A204.1 (cell line): Measurements from ENCODE around the gene MMP20.

Experiments
- FAIRE-seq: peaks from 2 replicates; lab custom pipeline; 2012; peaks lifted over from hg19 to GRCh38; lab: Jason Lieb, UNC

The MMP20 gene

DNA sequence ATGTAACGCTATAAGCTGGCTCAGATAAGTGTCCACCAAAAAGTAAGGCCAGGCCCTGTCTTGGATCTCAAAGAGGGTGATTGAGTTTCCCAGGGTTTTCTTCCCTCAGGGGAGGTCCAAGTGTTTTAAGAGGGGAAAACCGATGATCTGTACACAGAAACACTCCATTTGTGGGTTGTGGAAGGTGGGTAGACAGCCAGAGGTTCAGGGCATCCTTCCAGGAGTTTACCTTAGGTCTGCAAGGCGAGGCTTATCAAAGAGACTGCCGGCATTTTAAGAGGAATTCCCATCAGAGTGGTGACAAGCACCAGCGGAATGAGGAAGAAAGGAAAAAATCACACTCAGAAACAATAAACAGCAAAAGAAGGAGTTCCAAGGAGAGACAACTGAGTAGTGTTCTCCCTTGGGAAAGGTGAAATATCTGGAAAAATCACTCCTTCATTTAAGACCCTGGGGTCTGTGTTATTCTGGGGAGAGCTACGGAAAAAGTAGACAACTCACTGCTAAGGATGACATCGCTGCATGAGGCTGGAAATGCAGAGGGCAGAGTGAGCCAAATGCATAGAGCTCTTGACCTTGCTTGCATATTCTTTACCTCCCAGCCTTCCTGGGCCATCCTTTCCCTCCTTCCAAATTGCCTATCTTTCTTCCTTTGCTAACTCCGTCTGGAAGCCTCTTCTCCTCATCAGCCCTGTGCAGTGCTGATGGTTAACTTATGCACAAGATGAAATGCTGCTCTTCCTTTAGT, 72.5 kb downstream of the MMP20 start:
- no peak for FAIRE-seq

DNA sequence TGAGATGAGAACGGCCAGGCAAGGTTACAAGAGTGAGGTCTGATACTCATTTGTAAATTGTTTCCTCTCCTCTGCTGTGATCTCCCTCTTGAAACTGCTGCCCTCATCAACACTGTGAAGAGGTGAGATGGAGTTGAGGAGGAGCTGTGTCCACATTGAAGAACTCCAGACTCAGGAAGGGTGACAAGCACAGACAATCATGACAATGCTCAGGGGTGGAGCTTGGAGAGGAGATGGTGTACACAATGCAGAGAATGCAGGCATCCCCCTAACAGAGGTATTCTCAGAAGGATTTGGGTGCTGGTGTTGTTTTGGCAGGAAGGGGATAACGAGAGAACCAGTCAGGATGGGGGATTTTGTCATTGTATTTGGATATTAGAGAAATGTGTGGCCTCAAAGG, 73.1 kb downstream of the MMP20 start:
- no peak for FAIRE-seq

DNA sequence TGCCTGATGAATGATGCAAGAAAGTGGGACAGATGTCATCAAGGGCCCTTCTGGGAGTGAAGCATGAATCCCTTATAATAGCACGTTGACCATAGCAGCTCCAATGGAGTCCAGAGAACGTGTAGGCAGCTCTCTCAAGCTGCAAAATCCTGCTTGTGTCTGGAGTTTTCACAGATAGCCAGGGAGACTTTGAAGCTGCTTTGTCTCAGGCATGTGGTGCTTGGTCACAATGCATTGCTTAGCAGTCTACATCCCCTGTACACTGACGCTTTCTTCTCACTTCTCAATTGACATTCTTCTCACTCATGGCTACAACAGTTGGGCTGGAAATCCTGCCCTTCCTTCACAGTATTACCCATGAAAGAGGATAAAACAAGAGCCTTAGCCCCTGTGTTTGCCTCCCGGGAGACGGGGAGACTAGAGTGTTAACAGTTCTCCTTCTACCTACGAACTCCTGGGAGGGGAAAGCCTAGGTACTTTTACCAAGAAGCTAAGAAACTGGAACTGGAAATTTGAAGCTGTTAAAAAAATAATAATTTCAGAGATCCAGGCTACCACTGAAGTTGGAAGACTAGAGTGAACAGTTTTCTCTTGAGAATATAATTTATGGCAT, 73.9 kb downstream of the MMP20 start:
- FAIRE-seq, result no peak

DNA sequence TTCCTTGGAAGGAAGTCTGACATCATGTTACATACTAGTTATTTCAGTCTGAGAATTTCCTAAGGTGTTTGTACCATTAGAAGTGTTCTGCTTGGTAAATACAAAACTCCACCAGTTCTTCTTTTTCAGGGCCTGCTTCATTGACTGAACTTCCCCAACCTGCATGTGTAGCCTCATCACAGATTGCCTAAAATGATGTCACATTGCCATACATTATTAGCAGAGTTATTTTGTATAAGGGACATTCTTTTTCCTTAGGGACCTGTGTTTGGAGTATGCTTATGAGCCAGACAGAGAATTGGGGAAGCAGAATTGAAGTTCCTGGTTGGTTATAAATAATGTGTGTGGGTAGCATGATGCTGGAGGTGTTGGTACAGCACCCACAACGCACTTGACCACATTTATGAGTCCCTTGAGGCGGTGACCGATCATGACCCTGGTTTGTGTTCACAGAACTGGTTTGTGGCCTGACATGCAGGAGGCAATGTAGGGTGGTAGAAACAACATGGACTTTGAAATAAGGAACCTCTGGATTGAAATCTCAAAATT, 78.1 kb downstream of the MMP20 start:
- FAIRE-seq, result no peak

DNA sequence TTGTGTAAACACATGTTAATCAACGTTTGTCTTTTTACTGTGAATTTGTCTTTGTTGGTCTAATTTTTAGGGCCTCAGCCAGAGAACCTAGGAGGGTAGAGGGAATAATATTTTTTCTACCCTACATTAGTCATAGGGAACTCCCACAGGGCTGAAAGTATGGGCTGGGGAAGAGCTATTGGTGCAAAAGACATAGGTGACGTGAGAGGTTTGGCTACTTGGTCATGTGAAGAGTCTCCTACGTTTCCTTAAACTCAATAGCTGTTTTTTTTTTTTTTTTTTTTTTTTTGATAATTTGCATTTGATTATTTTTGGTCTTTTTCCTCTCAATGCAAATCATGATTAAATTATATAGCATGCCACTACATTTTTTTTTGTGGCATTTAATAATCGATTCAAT, 78.7 kb downstream of the MMP20 start:
- no peak for FAIRE-seq

DNA sequence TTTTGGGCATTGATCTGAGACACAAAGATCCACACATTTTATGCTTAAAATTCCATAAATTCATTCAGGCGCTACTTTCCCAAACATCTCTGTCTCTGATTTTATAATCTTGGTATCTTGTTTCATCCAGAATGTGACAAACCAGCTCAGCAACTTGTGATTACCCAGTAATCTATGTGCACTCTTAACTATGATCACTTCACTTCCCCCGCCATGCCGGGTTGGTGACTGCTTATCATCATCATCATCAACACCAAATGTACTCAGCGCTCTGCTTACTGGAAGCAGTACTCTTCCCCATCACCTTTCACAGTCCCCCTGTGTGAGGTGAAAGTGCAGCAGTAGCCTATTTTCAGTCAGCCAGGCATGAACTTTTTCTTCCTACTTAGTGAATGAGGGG, 79.4 kb downstream of the MMP20 start:
- no peak for FAIRE-seq

DNA sequence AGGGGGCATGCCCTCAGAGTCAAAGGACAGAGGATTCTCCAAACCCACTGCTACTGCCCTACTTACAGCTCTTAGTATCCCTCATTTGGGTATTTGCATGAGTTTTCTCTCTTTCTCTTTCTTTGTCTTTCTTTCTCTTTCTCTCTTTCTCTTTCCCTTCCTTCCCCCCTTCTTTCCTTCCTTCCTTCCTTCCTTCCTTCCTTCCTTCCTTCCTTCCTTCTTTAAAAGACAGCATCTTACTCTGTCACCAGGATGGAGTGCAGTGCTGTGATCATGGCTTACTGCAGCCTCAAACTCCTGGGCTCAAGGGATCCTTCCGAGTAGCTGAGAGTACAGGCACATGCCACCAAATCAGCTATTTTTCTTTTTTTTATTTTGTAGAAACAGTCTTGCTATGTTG, 80.5 kb downstream of the MMP20 start:
- no peak for FAIRE-seq

DNA sequence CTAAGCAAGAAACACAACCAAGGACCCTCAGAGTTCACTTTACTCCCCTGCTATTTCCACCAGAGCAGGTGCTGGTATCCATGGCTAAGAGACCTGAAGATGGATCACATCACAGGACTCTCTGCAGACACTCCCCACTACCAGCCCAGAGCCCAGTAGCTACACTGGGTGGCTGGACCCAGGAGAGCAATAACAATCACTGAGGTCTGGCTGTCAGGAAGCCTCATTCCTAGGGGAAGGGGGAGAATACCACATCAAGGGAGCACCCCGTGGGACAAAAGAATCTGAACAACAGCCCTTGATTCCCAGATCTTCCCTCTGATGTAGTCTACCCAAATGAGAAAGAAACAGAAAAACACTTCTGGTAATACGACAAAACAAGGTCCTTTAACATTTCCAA, 85.6 kb downstream of the MMP20 start:
- no peak for FAIRE-seq

DNA sequence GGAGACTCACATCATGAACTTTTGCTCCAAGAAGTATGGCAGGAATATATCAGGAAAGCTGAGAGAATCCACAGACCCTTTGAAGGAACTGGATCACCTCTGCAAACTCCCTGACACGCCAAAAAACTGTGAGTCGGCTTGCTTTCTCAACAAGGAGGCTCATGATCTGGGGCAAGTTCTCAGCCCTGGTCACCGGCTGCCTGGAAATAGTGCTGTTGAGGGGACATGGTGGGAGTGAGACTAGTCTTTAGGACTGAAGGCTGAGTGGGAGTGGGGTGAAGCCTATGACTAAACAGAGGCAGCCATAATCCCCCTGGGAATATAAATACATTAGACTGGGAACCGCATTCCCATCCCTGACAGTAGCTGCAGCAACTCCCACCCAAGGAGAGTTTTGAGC, 86.2 kb downstream of the MMP20 start:
- no peak for FAIRE-seq

DNA sequence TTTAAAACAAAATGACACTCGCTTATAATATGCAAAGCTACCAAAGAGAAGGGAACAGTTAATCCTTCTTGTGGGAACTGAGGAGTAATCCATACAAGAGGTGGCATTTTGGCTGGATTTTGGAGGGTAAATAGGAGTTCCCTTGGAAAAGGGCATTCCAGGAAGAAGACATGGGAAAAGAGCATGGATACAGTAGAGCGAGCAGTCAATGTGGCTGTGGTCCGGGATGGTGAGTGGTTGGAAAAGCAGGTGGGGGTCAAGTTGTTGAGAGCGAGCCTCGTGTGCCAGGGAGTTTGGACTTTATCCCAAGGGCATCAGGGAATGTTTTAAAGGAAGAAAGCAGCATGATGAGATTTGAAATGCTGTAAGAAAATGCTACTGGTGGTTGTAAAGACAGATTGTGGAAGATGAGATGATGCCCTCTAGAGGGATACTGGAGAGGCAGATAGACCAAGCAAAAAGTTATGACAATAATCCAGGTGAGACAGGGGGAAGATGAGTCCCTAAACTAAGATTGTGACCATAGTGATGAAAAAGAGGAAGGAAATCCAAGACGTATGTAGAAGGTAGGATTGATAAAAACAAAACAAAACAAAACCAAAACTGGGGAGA, 90.8 kb downstream of the MMP20 start:
- no peak for FAIRE-seq

DNA sequence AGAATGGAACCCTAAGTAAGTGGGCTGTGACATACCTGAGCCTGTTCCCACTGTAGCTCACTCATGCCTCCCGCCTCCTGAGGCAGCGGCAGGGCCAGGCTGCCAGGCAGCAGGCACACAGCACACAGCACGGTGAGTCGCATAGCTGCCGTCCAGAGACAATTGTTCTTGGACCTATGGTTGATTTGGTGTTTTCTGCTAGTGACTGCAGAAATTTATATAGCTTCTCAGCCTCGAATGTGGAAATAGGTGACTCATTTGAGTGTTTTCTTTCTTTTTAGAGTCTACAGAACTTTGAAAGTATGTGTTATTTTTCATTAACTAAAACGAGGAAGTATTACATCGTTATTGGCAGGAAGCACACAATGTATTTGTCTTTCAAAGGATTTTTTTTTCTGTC, 94.6 kb downstream of the MMP20 start, which contains the start of gene MMP7:
Gene MMP7 (minus strand): TSS at position 190 of the 400 bp plus-strand sequence. CDS start 47 bp downstream, at position 143.
- FAIRE-seq, result no peak

DNA sequence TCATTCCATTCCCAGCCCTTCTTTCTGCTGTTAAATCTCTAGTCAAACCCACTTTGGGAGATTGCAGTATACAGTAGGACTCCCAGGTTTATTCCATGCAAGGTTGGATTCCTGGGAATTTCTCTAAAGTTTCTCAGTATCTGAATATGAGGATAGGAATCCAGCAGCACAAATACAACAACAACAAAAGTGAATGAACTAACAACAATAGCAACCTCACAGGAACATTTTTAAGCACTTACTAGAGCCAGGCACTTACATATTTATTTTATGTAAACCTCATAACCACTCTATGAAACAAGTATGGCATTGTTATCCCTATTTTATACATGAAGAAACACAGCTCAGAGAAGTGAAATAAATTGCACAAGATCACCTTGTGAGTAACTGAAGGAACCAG, 96.5 kb downstream of the MMP20 start:
- FAIRE-seq, result no peak

DNA sequence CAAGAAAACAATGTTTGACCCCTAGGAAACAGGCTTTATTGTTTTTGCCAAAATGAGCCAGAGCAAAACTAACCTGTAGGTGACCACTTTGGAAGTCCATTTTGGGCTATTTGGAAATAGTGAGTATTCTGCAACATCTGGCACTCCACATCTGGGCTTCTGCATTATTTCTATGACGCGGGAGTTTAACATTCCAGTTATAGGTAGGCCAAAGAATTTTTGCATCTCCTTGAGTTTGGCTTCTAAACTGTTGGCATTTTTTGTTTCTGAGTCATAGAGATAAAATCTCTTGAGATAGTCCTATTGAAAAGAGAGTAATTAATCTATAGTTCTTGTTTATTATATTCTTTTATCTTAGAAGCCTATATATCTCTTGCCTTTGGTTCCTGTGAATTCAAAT, 97.4 kb downstream of the MMP20 start:
- no peak for FAIRE-seq

DNA sequence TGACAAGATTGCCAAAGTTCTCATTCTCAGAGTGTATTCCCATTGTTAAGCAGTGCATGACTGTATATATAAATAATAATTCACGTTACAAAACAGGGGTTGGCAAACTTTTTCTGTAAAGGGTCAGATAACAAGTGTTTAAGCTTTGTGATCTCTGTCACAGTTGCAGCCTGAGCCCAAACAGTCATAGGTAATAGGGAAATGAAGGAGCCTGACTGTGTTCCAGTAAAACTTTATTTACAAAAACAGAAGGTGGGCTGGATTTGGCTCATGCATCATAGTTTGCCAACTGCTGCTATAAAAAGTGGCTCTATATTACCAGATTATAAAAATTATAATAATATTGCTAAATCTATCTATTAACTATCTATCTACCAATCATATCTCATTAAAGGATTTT, 98.1 kb downstream of the MMP20 start:
- FAIRE-seq, result no peak
